ENCODE measurements around the gene TNIP3.

Gene TNIP3

DNA sequence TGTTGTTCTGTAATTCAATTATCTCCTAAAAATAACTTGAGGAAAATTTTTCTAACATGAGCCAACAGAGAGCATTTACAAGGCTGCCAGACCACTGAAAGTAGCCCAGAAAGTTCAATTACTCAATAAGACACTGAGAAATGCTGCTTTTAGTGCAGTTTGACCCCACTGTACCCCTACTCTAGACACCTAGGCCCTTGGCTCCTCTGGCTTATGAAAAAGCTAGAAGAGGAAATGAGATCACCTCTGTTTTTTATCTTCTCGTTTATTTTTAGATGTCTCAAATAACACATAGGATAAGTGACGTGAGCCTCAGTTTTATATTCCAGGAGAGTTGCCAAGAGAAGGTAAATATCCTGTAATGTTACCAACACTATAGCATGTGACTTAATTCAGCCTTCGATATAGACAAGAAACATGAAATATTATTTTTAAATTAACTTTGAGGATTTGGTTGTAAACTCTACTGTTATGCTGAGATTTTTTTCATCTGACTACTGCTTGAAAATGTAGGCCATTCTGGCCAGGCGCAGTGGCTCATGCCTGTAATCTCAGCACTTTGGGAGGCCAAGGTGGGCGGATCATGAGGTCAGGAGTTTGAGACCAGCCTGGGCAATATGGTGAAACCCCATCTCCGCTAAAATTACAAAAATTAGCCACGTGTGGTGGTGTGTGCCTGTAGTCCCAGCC is 24.4 kb downstream of the TNIP3 start:
- no peak for DNase-seq

DNA sequence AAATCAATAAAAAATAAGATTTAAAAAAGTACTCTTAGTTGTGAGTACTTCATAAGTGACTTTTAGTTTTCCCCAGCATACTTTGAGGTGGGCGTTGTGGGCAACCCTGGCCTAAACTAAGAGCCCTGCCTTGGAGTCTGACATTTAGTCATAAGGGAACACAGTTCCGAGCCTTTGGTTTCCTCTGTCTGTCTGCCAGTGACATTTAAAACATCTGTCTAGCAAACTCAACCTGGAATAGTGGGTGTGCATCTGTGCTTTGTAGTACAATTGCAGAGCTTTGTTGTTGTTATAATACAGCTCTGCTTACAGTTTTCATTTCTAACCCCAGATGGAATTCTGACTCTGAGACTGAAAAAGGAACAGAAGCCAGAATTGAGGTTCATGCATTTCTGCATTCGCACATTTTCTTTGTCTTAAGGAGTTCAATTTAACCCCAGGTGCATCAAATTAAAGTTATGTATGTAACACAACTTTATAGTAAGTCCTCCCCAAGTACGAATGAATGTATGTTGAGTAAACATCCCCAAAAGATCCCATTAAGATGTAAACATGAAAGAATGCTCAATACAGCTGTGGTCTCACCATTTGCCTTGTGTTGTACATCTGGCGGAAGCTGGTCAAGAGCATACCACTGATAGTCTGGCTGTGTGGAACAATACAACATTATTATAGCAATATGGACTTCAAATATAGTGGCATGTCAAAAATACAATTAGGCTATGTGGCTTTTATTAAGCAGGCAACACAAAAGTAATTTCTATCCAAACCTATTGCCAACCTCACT is 25.9 kb downstream of the TNIP3 start:
- no peak for DNase-seq

DNA sequence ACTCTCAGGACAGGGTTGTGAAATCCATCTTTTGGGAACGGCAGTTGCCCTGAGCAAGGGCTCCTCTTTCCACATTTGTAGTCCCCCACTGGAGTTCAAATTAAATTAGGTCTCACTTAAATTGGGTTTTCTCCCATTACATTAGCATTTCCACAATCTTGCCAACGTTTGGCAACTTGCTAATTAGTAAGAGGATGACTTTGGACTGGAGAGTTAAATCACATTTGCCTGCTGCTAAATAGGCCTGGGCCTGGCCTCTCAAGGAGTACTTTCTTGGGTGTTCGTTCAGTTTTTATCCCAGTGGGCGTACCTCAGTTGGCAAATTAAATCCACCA is 33.8 kb downstream of the TNIP3 start:
- no peak for DNase-seq

DNA sequence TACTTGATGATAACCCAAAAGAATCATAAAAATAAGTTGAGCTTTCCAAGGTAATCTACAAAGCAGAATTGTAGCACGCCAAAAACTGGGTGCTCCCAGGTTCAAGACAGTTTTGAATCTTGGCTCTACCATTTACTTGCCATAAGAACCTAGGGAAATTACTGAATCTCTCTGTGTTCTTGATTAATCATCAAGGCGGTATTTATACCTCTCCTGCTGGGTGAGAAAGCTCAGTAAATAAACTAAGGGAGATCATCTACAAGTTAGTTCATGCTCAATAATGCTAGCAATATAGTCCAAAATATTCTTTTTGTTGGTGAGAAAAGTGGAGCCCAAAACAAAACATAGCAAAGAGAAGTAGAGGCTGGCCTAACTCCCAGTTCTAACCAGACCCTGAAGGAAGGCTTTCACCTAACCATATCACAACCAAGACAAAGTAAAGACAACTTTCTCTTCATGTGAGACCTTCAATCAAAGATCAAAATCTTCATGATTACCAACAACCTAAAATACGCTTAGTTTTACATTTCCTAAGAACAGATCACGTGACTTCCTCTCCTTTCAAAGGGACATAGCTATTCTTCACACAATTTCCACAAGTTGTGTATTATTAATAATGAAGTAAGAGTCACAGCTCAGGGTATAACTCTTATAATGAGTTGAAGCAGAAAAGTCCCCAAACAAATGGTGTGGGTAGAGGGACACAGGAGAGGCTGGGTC is 34.4 kb downstream of the TNIP3 start:
- no peak for DNase-seq

DNA sequence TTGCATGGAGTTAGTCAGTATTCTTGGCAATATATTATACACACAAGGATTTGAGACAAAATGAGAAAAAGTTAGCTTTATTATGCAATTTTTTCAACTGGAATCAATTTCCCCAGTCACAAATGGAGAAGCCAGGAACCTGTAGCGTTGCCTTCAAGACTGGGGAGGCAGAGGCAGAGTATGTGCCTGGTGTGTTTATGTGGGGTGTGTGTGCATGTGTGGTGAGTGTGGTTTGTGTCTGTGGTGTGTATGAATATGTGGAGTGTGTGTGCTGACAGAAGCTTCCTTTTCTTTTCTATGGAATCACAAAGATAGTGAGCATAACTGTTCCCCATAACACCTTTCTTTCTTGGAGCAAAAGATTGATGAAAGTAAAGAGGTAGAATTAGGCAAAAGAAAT is 37.0 kb downstream of the TNIP3 start:
- no peak for DNase-seq

DNA sequence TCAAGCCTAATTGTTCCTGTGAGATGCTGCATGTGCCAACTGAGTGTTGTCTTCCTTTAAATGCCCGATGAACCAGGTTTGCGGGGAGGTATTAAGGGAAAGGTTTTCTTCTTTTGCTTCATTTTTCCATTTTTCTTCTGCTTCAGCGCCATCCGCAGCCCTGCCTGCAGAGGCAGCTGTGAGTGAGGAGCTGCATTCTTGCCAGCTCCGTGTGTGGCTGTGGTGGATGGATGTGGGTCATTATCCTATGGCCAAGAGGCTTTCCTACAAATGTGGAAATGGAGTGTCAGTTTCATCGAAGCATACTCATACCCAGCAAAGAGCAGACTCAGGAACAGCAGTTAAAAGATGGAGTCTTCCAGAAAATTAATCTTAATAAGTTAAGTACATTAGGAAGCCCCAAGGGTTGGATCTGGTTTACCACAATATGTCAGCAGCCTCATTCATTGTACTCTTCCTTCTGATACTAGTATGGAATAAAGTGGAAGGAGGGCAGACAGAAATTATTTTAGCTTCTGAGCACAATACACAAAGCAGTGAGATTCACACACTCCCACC is 37.6 kb downstream of the TNIP3 start:
- DNase-seq, result no peak

DNA sequence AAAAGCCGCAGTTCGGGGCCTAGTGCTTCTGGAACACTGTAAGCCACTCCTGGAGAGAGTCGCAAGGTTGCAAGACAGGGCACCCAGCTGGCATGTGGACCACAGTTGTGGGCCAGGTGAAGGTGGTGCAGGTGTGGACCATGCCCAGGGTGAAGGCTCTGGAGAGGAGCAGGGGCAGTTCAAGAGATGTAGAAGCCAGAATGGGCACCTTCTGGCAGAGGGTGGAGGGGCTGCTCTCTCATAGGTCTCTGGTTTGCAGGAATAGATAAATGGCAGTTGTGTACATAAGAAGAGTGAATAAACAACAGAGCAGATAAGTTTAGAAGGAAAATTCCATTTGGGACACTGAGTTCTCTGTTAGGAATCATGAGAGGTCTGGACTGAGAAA is 38.6 kb downstream of the TNIP3 start:
- no peak for DNase-seq

DNA sequence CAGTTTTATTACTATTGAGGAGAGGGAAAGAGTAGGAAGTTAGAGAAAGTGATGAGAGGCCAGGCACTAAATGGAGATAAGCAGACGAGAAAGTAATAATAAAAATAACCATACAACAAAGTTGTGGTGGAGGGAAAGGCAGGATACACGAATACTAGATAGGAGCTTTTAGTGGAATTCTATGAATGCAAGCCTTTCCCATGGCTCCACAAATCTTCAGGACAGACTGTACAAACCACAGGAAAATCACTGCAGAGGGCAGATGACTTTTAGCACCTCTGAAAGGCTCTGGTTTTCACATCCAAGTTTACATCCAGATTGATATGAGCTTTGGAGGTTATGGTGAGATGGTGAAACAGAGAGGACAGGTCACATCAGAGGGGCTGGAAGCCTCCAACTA is 41.5 kb downstream of the TNIP3 start:
- no peak for DNase-seq

DNA sequence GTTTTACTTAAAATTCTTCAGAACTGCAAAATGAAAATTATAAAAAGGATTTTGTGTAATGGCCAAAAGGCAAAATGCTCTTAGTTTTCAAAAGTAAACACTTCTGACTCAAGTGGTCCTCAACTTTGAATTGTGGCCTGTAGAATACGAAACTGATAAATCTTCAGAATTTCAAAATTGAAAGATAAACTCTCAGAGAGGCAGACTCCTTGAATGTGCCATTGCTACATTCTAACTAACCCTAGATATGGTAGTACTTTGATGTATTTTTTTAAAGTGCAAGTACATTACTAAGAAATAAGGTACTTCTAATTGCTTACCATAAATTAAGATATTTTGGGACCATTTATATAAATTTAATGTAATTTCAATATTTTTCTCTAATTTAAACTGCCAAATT is 44.4 kb downstream of the TNIP3 start:
- DNase-seq, result no peak

DNA sequence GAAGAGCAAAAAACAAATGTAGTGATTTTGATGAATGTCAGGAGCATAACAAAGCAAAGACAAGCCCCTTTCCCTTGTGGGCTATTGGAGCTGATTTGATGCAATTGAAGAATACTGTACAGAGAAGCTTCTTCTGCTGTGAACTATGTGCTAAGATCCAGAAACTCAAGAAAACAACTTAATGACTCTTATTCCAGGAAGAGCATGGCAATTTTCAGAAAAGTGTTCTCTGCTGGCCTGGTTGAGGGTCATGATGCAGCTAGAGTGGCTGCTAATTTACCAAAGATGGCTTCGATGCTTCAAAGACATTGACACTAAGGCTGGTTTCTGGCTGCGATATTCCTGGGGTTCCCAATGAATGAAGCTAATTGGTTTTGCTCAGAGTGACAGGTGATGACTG is 45.8 kb downstream of the TNIP3 start:
- no peak for DNase-seq

DNA sequence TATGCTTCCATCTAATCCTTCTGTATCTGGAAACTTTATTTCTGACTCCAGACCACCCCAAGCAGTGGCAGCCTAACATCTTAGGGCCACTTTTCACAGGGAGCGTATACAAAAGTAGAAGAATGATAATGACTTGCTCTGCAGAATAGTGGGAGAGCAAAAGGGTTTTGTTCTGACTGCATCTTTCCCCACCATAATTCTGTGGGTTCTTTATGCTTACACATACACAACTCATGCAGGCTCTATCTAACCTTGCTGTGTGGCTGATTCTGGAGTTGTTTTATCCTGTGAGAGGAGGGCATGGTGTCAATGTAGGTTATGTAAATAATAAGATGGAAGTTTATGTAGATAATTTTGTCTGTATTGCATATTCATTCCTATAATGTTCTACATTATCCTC is 49.4 kb downstream of the TNIP3 start:
- no peak for DNase-seq

DNA sequence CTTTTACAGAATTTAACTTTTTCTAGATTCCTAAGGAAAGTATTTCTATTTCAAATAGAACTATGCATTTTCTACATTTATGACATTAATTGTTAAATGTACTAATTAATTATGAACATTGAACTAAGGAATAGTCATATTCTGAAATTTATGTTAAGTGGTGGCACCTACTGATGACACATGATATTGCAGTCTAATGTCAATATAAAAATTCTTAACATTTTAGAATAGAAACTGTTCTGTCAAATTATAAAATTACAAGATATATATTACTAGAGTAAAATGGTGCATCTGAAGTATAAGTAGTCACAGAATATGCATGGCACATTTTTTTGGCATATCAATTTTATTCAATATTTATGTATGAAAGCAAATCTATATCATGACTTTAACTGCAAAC is 51.6 kb downstream of the TNIP3 start:
- DNase-seq, result no peak

DNA sequence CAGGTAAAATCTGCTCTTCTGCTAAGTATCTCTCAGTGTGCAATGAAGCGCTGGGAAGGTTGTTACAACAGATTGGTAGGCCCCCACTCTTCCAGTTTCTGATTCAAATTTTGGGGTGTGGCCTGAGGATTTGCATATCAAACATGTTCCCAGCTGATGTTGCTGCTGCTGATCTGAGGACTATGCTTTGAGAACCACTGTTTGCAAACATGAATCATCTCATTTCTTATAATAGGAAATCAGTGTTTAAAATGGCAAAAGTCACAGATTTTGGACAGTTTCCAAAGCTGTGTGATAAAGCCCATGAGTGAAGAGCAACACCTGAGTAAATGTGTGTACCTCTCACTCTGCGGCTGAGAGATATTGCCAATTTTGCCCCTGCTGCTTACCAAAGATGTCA is 55.6 kb downstream of the TNIP3 start:
- no peak for DNase-seq

DNA sequence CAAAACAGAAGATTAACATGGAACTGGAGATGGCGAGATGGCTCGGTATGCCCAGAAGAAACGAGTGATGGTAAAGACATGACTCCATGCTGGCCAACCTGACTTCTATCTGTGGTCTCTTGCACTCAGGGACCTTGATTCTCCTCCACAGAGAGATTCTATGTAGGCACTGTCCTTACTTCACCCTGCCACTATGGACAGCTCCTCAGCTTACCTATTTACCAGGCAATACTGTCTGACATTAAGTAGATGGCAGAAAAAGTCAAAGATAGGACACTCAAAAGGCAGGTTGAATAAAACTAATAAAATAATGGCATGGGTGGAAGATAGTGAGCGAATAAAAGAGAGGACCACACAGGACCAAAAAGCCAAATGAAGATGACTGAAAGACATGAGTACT is 56.6 kb downstream of the TNIP3 start:
- no peak for DNase-seq

DNA sequence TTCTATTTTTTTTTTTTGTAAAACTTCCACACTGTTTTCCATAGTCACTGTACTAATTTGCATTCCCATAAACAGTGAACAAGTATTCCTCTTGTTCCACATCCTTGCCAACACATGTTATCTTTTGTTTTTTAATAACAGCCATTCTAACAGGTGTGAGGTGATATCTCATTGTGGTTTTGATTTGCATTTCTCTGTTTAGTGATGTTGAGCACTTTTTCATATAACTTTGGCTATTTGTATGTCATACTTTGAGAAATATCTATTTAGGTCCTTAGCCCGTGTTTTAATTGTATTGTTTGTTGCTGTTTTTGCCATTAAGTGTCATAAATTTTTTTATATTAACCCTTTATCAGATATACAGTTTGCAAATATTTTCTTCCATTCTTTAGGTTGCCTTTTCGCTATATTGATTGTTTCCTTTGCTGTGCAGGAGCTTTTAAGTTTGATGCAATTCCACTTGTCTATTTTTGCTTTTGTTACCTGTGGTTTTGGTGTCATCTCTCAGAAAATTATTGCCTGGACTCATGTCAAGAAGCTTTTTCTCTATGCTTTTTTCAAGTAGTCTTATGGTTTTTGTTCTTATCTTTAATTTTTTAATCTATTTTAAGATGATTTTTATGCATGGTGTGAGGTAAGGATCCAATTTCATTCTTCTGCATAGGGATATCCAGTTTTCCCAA is 63.9 kb downstream of the TNIP3 start:
- DNase-seq, result no peak

DNA sequence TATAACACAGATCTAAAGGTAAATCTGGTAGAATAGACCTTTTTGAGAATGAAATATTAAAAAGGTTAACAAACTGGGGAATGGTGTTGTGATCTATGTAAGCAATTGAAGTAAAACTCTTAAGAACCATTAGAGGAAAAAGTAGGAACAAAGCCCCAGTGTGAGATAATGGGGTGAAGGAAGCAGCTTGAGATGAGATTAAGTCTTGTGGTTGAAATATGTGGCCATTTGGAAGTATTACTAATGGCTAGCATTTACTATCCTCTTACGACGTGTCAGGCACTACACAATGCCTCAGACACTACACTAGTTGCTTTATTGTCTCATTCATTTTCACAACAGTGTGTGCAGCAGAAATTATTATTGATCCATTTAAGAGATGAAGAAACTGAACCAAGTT is 65.9 kb downstream of the TNIP3 start:
- DNase-seq, result no peak

DNA sequence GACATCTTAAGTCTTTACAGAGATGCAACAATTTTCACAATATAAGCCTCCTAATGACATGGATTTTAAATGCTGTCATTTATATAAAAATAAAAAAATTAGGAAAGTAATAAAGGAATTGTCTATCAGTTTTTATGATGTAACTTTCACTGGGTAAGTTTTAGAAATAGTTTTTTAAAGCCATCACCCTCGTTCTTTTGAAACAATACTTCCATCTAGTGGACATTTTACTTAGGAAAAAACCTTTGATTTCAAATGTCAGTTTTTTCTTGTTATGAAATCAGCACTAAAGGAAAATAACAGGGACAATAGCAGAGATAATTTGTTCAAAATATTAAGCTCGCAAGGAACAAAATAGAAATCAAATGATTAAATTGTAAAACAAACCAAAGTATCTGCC is 67.5 kb downstream of the TNIP3 start:
- no peak for DNase-seq

DNA sequence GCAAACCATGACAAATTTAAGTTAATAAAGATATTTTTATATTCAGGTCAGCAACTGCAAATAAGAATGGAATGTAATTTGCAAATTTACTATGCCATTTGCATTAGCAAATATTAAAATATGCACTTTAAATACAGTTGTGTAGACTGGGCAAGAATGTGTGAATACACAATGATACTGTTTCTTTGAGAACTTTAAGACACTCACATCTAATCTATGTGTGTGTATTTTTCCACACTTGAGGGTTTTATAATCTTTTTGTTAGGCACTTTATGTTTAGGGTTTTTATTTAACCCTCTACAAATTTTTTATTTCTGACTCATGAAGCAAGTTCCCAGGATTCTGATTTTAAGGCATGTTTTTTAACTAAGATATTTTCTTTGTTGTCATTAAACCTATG is 67.9 kb downstream of the TNIP3 start:
- DNase-seq, result no peak

DNA sequence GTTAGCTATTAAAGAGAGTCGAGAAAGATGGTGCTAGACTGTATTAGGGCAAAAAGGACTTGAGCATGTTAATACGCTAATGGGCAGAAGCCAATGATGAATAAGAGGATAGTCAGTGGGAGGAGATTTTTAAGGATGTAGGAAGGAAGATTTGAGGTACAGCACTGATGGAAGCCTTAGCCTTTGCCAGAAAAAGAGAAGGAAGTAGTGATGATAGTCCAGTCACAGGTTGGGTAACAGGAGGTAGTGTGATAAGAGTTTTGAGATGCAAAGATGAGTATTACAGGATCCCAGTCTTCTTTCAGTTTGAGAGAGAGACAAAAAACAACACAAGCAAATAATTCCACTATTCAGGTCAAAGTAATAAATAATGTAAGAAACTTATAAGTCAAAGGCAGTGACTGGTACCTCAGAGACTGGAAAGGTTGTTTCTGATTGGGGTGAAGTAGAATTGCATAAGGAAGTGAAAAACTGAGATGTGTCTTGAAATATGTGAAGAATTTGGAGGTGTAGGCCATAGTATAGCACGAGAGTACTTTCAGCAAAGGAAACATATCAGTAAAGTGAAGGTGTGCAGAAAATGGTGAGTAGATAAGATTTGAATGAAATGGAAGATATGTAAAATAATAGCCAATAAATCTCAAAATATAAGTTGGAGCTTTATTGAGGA is 69.7 kb downstream of the TNIP3 start:
- DNase-seq, result no peak

DNA sequence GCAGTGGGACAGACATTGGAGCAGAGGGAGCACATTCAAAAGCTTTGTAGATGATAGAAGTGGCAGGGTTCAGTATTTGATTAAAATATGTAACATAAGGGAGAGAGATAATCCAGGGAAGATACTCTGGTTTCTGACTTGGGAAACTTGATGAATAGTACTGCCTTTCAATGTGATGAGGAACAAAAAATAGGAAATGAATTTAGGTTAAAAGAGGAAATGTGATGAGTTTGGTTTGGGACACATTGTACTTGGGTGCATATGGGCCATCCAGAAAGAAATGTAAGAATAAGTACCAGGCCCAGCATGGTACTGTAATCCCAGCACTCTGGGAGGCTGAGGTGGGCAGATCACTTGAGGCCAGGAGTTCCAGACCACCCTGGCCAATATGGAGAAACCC is 70.9 kb downstream of the TNIP3 start:
- no peak for DNase-seq

DNA sequence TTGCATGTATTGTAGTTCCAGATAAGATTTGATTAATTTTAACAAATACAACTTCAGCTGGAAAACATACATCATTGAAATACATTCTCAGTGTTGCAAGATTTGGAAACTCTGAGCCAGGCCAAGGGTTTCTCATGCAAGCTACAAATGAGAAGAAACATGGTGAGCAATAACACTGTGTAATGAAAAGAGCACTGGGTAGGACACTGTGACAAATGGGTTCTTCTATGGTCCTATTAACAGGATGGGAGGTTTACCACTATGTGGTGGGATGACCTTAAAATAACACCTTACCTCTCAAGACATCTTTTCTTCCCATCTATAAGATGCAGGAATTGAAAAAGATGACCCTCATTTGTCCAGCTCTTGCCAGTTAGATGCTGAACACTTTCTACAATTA is 72.2 kb downstream of the TNIP3 start:
- DNase-seq, result no peak

All from amygdala (tissue), 56 donors.